Measurements from ENCODE around the gene FBXL13.
"Not testable (repeated sequence)": the region's sequence is repeated elsewhere in the genome, so short reads cannot be mapped to it uniquely, and the experiment has no call there.

FBXL13 gene

DNA sequence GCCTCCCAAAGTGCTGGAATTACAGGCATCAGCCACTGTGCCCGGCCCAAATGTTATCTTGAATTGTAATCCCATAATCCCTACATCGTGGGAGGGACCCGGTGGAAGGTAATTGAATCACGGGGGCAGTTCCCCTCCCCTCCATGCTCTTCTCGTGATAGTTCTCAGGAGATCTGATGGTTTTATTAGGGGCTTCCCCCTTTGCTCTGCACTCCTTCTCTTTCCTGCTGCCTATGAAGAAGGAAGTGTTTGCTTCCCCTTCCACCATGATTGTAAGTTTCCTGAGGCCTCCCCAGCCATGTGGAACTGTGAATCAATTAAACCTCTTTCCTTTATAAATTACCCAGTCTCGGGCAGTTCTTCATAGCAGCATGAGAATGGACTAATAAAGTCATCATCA is 3.6 kb upstream of the FBXL13 start:
- not testable (repeated sequence) for DNase-seq

DNA sequence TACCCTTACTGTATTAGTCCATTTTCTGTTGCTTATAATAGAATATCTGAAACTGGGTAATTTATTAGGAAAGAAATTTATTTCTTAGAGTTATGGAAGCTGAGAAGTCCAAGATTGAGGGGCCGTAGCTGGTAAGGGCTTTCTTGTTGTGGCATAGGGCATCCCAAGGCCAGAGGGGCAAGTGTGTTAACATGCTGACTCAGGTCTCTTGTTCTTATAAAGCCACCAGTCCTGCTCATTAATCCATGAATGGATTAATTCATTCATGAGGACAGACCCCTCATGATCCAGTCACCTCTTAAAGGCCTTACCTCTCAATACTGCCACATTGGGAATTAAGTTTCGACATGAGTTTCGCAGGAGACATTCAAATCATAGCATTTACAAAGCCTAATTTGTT is 2.7 kb upstream of the FBXL13 start:
- DNase-seq = no peak

DNA sequence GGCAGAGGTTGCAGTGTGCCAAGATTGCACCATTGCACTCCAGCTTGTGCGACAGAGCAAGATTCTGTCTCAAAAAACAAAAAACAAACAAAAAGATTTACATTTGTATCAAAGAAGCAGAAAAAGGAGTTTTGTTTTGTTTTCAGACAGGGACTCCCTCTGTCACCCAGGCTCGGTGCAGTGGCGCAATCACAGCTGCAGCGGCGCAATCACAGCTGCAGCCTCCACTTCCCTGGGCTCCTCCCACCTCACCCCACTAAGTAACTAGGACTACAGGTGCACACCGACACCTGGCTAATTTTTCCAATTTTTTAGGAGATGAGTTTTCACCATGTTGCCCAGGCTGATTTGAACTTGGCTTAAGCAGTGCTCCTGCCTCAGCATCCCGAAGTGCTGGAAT is 2.2 kb upstream of the FBXL13 start:
- DNase-seq = no peak

DNA sequence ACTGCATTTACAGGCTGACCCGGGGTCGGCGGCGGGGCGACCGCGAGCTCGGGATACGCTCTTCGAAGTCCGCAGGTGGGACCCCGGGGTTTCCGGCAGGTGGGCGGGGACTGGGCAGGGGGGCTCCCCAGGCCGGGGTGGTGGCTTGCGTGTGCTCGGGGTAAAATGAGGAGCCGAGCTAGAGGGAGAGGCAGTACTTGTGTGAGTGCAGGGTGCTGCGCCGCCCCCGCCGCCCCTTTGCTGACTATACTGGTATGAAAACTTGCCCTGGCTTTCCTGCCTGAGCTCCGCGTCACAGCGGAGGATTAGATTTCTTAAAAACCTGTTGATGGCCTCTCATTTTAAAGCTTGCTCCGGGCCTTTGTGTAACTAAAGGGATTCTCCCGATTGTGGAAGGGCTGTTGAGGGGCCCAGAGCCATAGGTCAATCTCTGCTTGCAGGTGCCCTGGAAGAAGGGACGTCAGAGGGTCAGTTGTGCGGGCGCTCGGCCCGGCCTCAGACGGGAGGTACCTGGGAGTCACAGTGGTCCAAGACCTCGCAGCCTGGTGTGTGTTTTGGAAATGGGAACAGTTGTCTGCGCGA is 832 bp upstream of the FBXL13 start:
- DNase-seq = peak; percentile 47

DNA sequence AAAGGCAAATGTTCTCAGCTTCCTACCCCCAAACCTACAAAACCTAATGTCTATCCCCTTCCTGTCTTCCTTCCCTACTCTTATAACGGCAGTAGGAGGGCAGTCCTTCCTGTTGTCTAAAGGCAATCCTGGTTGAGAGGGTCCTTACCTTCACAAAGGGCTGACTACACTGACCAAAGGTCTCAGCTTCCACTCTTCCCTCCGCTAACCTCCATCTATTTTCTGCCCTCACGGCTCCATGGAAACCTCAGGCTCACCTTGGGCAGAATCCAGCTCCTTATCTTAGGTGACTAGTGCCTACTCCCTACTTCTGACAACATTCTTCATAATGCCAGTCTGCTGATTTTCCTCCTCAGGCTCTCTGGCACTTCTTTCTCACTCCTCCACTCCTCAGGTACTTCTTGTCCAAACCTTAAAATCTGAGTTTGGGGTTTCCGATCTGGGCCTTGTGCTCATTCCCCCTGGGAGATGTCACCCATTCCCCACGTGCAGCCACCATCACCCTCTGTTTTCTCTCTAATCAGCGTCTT is 542 bp downstream of the FBXL13 start:
- DNase-seq = peak; percentile 81

DNA sequence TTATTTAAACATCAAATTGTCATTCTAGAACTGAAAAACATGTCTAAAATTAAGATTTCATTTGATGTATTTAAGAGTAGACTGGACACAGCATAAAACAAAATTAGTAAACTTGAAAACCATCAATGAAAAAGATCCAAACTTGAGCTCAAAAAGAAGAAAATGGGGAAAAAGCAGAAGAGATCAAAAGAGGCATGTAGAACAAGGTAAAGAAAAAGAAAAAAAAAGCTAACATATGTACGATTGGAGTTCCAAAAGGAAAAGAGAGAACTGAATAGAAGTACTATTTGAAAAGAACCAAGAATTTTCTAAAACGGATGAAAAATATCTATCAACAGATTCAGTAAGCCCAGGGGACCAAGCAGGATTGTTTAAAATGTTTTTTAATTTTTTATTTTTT is 3.6 kb downstream of the FBXL13 start:
- no peak for DNase-seq

DNA sequence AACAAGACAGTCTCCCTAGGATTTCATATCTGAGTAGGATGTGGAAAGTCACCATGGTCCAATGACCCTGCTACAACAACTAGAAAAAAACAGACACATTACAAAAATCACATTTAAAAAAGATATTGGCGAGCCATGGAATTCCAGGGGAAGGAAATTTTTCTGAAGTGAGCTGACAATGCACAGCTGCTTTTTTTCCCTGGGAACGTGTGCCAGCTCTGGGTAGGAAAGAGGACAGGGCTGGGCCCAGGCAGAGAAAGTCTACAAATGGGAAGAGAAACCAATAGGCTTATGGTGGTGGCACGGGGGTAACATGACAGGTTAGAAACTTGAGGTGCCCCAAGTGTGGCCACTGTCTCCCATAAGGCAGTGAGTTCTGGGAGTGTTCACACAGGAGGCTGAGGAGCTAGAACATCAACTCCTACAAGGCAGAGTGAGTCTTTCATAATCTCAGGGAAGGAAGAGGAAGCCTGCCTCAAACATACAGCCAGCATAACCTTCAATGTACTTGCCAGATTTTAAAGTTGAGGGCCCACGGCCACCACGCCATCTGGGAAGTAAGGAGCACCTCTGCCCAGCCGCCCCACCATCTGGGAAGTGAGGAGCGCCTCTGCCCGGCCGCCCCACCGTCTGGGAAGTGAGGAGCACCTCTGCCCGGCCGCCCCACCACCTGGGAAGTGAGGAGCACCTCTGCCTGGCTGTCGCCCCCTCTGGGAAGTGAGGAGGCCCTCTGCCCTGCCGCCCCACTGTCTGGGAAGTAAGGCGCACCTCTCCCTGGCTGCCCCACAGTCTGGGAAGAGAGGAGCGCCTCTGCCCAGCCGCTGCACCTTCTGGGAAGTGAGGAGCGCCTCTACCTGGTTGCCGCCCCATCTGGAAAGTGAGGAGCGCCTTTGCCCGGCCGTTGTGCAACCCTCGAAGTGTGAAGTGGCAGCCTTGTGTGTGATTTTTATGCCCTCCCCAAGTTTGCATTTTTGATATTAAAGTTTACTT is 5.9 kb downstream of the FBXL13 start:
- no peak for DNase-seq

DNA sequence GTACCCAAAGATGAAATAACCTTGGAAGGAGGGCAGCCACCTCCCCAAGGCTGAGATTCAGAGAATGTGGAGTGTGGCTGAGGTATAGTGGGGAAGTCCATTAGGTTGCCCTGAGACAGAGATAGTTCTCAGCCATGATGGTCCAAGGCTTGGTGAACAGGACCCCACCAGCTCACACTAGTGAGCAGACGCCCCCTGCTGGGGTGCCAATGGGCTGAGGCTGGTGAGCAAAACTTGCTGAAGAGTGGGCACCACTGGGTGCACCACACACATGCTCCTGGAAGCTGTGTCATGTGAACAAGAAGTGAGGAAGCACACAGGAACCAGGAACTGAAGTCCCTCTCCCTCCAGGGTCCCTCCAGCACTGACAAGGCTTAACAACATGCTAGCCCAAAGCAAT is 8.9 kb downstream of the FBXL13 start:
- no peak for DNase-seq

DNA sequence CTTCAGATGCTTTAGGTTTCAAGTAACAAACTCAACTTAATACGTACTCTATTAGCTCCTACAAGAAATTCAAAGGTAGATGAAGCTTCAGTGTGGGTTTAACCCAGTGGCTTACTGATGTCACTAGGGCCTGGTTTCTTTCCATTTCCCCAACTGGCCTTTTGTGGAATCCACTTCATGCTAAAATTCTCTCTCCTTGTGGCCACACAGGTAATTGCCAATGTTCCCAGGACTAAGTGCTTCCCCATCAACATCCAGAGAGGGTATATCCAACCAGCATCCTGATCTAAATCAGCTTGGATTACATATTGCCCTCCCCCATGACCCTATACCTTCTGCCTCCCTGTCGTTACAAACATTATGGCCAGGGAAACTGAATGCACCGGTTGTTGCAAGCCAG is 10.7 kb downstream of the FBXL13 start:
- DNase-seq = no peak

DNA sequence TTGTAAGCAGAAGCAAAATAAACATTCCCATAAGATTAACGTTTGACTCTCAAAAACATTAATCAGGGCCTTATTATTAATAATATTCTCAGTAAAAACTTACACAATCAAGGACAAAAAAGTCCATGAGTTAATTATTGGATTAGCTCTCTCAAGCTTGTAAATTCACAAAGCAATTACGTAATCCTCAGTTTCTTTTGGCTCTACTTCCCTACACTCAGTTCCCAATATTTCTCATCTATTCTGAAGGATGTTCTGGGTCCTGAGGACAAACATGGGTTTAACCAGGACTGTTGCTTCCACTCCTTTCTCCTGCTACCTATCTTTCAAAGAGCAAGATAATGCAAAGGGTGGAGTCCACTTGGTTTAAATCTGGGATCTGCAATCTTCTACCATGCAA is 15.1 kb downstream of the FBXL13 start:
- DNase-seq = peak; percentile 27

DNA sequence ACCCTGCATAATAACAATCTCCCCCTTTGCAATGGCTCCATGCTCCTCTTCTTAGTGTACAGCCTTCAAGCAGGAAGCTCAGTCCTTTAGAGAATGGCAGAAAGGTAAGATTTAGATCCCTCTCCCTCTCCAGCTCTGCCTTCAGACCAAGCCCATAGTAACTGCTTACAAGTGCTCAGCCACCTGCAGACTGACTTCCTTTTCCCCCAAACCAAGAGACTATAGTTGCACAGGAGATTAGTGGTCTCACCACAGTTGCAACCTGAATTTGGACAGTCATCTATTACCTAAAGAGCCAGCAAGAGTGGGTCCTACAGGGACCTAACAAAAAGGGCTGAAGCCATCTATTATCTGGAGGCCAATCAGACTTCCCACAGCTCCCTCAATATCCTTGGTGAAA is 16.5 kb downstream of the FBXL13 start:
- DNase-seq = no peak

DNA sequence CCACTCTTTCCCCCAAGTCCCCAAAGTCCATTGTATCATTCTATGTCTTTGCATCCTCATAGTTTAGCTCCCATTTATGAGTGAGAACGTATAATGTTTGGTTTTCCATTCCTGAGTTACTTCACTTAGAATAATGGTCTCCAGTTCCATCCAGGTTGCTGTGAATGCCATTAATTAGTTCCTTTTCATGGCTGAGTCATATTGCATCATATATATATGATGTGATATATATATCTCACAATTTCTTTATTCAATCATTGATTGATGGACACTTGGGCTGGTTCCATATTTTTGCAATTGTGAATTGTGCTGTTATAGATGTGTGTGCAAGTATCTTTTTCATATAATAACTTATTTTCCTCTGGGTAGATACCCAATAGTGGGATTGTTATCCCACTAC is 18.6 kb downstream of the FBXL13 start:
- not testable (repeated sequence) for DNase-seq

DNA sequence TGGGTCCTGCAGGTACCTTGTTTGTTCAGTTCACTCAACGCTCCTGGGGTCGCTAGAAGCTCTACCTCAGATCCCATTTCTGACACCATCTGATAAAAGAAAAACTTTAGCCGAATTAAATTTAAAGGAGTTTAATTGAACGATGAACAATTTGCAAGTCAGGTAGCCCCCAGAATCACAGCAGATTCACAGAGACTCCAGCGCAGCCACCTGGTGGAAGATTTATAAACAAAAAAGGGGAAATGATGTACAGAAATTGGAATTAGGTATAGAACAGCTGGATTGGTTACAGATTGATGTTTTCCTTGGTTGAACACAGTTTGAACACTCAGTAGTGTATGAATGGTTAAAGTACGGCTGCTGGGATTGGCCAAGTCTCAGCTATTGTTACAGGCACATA is 23.1 kb downstream of the FBXL13 start:
- DNase-seq = no peak

DNA sequence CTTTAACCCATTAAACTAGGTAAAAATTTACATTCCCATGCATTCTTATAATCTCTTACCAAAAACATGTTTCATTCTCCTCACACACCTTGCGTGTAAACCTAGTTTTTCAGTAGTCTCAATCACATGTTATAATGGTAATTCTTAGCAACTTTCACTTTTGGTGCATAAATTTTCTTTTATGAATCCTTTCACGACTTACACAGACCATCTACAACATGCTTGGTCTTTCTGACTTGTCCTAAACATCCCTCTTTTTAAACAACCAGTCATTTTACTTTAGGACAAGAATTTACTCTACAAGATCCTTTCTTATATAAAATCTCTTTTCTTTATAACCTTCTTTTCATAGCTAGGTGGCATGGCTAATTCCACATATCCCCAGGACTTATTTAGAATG is 25.8 kb downstream of the FBXL13 start:
- DNase-seq = no peak

DNA sequence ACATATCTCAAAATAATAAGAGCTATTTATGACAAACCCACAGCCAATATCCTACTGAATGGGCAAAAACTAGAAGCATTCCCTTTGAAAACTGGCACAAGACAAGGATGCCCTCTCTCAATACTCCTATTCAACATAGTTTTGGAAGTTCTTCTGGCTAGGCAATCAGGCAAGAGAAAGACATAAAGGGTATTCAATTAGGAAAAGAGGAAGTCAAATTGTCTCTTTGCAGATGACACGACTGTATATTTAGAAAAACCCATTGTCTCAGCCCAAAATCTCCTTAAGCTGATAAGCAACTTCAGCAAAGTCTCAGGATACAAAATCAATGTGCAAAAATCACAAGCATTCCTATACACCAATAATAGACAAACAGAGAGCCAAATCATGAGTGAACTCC is 32.8 kb downstream of the FBXL13 start:
- DNase-seq = not testable (repeated sequence)

DNA sequence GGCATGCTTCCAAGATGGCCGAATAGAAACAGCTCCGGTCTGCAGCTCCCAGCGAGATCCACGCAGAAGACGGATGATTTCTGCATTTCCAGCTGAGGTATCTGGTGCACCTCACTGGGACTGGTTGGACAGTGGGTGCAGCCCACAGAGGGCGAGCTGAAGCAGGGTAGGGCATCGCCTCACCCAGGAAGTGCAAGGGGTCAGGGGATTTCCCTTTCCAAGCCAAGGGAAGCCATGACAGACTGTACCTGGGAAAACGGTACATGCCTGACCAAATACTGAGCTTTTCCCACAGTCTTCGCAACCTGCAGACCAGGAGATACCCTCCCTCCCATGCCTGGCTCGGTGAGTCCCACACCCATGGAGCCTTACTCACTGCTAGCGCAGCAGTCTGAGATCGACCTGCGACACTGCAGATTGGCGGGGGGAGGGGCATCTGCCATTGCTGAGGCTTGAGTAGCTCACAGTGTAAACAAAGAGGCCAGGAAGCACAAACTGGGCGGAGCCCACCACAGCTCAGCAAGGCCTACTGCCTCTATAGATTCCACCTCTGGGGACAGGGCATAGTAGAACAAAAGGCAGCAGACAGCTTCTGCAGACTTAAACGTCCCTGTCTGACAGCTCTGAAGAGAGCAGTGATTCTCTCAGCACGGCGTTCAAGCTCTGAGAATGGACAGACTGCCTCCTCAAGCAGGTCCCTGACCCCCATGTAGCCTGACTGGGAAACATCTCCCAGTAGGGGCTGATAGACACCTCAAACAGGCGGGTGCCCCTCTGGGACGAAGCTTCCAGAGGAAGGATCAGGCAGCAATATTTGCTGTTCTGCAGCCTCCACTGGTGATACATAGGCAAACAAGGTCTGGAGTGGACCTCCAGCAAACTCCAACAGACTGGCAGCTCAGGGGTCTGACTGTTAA is 36.5 kb downstream of the FBXL13 start:
- not testable (repeated sequence) for DNase-seq

DNA sequence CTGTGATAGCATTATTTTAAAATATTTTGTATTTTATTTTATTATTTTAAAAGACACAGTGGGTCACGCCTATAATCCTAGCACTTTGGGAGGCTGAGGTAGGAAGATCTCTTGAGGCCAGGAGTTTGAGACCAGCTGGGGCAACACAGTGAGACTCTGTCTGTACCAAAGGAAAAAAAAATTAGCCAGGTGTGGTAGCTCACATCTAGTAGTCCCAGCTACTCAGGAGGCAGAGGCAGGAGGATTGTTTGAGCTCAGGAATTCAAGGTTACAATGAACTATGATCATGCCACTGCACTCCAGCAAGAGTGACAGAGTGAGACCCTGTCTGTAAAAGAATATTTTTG is 37.1 kb downstream of the FBXL13 start:
- DNase-seq = no peak

DNA sequence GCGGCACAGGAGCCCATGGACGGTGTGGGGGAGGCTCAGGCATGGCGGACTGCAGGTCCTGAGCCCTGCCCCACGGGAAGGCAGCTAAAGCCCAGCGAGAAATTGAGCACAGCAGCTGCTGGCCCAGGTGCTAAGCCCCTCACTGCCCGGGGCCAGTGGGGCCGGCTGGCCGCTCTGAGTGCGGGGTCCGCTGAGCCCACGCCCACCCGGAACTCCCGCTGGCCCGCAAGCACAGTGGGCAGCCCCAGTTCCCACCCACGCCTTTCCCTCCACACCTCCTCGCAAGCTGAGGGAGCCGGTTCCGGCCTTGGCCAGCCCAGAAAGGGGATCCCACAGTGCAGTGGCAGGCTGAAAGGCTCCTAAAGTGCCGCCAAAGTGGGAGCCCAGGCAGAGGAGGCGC is 40.3 kb downstream of the FBXL13 start:
- not testable (repeated sequence) for DNase-seq

DNA sequence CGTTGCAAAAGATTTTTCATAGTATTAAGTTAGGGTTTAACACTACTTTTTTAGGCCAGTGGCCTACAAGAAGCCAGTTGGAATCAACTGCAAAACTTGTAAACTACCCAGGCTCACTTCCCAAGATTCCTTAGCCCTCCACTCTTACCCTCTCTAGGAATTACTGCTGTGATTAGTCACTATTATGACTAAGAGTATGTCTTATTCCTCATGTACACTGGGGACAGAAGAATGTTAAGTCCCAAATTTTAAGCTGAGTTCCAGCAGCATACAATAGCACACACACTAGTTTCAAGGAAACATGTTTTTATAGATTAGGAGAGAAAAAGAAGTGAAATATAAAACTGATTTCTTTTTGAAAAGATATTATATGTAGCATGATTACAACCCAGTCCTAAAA is 42.8 kb downstream of the FBXL13 start:
- DNase-seq = no peak

DNA sequence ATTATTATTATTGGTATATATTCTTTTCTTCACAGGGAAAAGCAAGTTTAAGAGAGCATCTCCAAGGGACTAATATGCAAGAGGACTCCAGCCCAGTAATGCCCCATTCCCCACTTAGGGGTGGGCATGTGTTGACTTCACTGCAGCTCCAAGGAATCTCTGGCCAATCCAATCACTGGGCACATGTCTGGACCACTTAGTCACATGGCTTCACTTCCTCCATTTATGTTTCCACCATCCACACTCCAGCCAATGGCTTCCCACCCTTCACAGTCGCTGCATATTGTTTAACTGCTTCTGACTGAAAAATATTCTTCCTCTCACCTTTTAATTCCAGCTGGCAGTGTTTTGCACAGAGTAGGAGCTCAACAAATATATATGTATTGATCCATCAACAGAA is 43.6 kb downstream of the FBXL13 start:
- DNase-seq = no peak

DNA sequence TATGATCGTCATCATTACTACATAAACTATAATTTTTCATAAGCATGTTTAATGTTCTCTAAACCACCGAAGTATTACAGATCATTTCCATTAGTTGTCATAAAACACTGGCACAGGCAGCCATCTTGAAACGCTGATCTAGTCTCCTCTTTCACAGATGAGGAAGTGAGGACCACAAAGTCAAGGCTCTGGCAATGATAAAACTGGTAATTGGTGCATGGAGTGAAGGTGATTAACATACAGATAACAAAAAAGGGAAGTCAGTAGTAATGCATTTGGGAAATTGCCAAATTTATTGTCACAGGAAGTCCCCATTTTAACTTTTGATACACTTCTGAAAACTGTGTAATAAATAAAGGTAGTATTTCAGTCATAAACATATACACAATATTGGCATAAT is 49.3 kb downstream of the FBXL13 start:
- no peak for DNase-seq

DNA sequence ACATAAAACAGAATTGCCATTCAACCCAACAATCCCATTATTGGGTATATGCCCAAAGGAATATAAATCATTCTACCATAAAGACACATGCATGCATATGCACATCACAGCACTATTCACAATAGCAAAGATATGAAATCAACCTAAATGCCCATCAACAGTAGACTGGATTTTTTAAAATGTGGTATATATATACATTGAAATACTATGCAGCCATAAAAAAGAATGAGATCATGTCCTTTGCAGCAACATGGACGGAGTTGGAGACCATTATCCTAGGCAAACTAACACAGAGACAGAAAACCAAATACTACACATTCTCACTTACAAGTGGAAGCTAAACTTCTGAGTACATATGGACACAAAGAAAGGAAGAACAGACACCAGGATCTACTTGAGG is 51.0 kb downstream of the FBXL13 start:
- DNase-seq = not testable (repeated sequence)

DNA sequence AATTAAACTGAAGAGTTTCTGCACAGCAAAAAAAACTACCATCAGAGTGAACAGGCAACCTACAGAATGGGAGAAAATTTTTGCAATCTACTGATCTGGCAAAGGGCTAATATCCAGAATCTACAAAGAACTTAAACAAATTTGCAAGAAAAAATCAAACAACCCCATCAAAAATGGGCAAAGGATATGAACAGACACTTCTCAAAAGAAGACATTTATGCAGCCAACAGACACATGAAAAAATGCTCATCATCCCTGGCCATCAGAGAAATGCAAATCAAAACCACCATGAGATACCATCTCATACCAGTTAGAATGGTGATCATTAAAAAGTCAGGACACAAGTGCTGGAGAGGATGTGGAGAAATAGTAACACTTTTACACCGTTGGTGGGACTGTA is 53.1 kb downstream of the FBXL13 start:
- not testable (repeated sequence) for DNase-seq
